PC-3 (cell line): ENCODE data around the gene SLC2A9.

Experiments used
- CTCF ChIP-seq: fragments of 300-600 bp; sonication (generic); conservative IDR thresholded peaks from 2 replicates; pipeline ENCODE4 v1.5.1; 2017; ENCODE audit warnings: antibody characterized with exemption, low read depth, mild to moderate bottlenecking, low read length
- EZH2 ChIP-seq: fragments of 300-600 bp; sonication (generic); IDR thresholded peaks from one replicate; pipeline ENCODE4 v1.6.1; 2017; ENCODE audit warnings: antibody characterized with exemption, mild to moderate bottlenecking, low read length; ENCODE audit not compliant: unreplicated experiment
- EZH2phosphoT487 ChIP-seq: fragments of 300-600 bp; sonication (generic); IDR thresholded peaks from 2 replicates; pipeline ENCODE4 v1.6.1; 2018; ENCODE audit warnings: mild to moderate bottlenecking, antibody characterized with exemption, low read length, borderline replicate concordance

DNA sequence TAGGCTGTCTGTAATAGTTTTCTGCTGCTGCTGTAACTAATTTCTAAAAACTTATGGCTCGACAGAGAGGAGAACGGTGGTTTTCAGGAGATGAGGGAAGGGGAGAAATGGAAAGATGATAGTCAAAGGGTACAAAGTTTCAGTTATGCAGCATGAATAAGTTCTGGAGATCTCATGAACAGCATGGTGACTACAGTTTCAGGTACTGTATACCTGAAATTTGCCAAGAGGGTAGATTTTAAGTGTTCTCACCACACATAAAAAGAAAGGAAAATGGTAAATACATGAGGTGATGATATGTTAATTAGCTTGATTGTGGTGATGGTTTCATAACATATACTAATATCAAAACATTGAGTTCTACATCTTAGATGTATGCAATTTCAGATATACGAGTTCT is 205.0 kb downstream of the SLC2A9 start:
- TF ChIP-seq CTCF = no peak
- no peak for TF ChIP-seq EZH2
- no peak for TF ChIP-seq EZH2phosphoT487
